Activated T-cell treated with anti-CD3 and anti-CD28 coated beads for 48 hours (primary cell): ENCODE measurements around the gene HOATZ.

ENCODE experiments used
- DNase-seq: peaks from one replicate; pipeline ENCODE4 v3.0.0-alpha.2; 2020; ENCODE audit warnings: low read depth

HOATZ gene

DNA sequence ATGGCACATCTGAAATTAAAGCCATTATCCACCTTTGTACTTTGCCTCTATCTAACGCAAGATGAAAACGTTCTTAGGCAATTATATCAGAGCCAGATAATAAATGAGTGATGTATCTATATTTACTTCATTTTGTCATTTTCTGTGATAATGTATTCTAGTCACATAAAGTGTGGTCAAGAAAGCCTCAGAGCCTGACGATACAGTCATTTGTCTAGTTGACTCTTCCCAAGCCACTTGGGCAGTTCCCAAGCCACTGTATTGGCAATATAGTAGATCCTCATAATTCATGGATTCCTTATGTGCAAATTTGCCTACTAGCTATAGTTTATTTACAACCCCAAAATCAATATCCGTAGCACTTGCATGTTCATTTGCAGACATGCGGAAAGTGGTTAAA, 7.8 kb downstream of the HOATZ start:
- DNase-seq: no peak

DNA sequence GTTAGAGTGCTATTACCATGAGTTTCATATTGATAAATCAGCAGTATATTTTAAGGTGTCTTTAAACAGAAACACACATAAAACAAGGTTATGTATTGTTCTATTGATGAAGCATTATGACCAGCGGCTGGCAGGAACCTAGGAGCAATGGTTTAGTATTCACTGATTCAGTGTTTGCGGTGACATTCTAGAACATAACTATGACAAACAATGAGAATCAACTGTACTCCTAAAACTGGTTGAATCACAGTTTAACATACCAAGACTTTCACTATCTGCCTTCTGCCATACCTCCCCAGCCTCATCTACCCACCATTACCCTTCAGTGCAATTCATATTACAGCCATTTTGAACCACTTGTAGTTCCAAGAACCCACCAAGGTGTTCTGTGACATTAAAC, 8.8 kb downstream of the HOATZ start:
- DNase-seq: no peak

- no peak for DNase-seq
These were observed 9.5 kb downstream of the HOATZ start for GRCh38 chr11:111524056-111524455.

DNA sequence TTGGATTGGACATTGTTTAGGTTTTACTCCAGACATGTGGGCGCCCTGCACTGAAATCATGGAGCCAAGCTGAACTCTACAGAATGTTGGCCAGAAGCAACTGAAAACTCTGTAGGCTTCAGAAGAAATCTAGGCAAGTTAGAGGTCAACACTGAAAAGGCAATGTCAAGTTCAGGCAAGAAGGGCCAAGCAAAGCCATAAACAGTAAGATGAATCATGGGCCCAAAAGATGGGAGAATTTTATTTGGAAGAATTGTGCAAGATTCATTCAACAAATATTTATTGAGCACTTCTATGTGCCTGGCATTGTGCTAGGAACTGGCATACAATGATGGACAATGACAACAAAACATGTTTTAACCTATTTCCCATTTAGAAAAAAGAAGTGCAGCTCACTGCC, 10.9 kb downstream of the HOATZ start:
- no peak for DNase-seq

DNA sequence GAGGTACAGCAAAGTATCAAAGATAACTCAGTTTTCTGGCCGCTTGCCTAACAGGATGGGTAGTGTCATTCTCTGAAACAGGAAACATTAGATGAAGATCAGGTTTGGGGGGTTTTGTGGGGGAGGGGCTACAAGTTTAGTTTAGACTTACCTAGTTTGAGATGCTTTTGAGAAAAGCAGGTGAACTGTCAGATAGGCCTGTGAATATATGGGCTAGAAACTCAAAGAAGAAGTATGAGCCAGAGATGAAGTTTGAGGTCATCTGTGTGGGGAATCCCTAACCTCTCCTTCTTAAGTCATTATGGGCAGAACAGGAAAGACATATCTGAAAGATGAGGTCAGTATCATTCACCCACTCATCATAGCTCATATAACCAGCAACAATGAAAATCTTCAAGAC, 11.9 kb downstream of the HOATZ start:
- DNase-seq: no peak

- no peak for DNase-seq
These were observed 12.7 kb downstream of the HOATZ start for GRCh38 chr11:111527279-111527678.

- DNase-seq: no peak
These were observed 14.0 kb downstream of the HOATZ start for GRCh38 chr11:111528557-111528956.

DNA sequence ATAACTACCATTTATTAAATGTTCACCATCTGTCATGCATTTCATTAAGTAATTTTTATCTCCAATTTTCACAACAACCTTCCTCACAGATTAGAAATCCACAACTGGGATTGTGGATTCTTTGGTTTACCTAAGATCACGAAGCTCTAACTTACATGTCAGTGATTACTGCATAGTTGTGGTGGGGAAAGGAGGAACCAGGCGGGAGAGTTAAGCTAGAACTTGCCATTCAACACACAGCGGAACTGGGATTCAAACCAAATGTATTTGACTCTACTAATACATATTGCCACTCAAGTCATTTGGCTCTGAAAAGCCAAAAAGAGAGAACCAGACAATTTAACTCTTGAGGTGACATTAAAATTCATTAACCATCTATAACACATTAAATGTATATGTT, 15.5 kb downstream of the HOATZ start:
- DNase-seq: no peak

- no peak for DNase-seq
These were observed 16.6 kb downstream of the HOATZ start for GRCh38 chr11:111531136-111531535.

DNA sequence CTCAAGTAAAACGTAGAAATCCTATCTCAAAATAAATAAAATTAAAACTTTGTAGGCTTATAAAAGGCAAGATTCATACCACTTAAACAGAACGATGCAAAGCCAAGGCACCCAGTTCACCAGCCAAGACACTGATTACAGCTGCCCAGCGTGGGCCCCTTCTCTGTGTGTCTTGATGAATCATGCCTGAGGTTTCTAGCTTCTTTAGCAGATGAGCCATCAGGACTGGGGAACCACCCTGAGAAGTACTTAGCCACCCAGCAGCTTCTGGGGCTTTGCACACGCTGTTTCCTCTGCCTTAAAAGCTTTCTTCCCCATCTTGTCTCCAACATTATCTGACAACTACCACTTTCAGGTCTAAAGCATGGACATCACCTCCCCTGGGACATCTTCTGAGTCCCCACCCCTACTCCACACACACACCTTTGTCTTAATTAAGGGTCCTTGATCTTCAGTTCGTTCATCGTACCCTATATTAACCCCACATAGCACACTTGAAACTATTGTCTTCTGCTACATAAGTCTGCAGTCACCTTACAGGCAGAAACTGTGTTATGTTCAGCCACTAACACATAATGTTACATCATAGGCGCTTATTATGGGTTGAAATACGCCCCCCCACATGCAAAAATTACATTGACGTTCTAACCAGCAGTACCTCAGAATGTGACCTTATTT, 17.2 kb downstream of the HOATZ start:
- DNase-seq: peak; percentile 60

DNA sequence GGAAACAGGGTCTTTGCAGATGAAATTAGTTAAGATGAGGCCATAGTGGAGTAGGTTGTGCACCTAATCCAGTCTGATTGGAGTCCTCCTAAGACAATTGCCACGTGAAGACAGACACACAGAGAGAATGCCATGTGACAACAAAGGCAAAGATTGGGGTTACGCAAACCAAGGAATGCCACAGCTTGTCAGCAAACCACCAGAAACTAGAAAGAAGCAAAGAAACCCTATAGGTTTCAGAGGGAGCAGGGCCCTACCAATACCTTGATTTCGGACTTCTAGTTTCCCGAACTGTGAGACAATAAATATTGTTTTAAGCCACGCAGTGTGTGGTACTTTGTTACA, 17.8 kb downstream of the HOATZ start:
- no peak for DNase-seq

DNA sequence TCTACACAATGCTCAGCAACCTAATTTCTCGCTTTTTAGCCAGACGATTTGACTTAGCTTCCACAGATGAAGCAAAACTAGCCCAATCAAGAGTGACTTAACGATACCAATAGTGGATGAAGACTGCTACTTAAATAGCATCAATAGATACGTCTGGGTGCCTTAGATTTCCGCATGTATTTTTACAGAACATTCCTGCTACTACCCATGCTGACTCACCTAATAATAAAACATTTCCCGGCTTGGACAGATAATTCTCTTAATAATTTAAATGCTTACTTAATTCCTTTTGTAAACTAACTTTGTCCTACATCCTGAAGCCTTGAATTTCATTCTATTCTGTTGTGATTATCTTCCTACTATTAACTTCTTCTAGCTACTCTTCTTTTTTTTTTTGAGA, 20.7 kb downstream of the HOATZ start:
- no peak for DNase-seq

DNA sequence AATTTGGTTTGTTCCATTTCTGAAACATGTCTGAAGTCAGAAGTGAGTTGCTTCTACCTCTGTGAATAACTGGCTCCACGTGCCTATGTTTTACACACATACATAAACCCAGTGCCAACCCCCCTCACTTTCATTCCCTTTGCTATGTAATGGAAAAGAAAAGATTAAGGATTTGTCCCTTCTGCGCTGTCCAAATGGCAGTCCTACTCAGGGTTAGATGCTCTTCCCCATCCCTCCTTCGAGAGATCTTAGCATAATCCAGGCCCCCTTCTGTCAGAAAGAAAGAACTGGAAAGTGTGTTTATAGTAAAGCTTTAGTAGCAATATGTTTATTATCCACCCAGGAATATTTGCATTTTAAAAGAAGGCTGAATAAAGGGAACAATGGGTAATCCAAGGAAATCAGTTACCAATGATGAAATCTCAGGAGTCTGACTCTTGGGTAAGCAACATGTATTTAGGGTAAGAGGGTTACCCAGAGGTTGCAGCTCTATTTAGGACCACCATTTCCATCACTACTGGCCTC, 22.8 kb downstream of the HOATZ start:
- no peak for DNase-seq

GRCh38 chr11:111538407-111539114, 24.0 kb downstream of the HOATZ start:
- DNase-seq: no peak

DNA sequence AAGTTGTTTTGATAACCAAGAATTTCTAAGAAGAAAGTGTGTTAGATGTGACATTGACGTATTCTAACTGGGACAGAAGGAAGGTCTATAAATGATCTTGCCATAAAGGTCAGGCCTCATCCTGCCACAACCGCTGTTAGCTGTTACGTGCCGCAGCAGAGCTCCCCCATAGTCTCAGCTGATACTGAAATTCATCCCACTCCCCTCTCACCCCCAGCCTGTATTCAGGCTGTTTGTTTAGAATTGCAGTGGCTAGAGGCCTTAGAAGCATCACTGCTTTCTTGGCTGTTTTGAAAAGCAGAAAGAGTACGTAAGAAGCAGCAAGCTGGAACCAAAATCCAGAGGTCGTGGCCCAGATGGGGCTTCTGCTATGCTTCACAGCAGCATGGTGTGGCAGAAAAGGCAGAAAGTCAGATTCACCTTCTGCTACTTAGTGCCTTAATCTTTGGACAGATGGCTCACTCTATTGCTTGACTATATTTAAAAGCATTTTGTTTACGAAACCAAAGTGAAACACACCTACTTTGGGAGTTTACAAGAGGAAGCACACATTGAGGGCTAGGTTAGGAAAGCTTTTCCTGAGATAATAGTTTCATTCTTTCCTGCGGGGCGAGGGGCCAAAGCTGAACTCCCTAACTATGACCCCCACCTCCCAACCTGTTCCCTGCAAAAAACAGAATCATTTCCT, 25.0 kb downstream of the HOATZ start:
- no peak for DNase-seq

DNA sequence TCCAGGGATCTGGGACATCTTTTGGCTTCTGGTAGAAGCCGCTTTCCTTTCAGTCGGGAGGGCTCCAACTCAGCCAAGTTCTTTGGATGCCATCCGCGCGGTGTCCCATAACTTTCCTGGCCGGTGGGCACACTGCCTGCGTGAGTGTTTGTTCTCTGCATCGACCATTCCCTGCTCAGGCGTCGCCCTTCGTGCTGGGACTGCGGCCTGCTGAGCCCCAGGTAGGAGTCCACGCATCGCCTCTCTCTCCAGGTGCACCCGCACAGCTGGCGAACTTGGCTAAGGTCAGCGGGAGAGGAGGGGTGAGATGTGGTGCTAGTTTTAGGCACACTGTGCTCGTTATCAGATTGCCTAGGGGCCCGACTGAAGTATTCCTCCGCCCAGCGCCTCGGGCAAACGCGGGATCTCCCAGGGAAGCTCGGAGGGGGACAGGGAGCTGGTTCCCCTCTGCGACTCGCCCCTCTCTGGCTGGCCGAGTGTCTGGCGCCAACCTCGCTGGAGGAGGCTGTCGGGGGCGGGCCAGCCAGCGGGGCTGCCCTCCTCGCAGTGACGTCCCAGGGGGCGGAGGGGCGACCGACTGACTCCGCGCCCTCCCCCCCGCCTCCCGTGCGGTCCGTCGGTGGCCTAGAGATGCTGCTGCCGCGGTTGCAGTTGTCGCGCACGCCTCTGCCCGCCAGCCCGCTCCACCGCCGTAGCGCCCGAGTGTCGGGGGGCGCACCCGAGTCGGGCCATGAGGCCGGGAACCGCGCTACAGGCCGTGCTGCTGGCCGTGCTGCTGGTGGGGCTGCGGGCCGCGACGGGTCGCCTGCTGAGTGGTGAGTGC, 25.7 kb downstream of the HOATZ start, which contains the start of gene LAYN:
Gene LAYN, plus strand, starts transcription at position 607 of the 823 bp plus-strand sequence. Its CDS starts 124 bp downstream, at position 731.
- DNase-seq: peak; percentile 33

GRCh38 chr11:111540937-111541253, 26.3 kb downstream of the HOATZ start:
- DNase-seq: no peak

- DNase-seq: no peak
These were observed 26.9 kb downstream of the HOATZ start for GRCh38 chr11:111541254-111542061.

DNA sequence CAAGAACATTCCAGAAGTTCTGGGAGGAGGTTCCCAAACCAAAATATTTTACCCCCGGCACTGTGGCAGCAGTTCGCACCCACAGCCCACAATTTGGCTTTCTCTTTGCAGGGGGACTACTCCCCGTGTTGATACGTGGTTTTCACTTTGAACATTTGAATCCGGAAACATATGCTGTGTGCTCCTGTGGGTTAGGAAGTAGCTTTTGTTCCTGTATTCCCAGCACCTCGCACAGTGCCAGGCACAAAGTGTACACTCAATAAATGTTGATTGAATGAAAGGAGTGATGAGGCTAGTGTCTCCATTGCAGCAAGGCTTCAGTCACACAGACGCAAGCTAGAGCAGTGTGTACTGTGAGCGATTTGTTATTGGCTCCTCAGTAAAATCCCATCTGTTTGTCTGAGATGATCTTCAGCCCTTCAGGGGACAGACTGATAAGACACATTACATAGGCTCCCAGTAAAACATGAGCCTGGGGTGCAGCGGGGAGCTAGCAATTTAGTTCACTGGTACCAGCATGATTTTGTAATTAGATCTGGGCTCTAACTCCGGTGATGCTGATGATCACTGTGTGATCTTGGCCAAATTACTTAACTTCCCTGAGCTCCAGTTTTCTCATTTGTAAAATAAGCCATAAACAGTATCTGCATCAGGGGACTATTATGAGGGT, 28.2 kb downstream of the HOATZ start:
- no peak for DNase-seq

DNA sequence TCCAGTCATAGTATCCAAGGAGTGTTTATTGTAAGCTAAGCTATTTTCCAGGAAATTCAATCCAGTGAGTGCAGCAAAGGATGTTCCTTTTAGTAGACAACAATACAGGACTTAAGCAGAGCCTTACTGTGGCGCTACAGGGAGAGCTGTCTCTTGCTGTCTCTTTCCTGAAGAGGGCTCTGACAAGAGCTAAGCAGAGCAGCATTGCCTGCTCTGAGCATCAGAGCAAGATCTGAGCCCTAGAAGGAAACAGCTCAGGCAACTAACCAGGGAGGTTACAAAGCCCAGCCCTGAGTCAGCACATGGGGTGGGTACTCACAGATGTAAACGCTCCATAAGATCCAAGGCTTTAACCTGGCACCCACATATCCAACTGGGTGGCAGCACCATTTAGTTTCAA, 33.9 kb downstream of the HOATZ start:
- DNase-seq: no peak
